OCI-LY1 (cell line): ENCODE data around the gene KCNJ16.

ENCODE experiments used
- H2AFZ ChIP-seq: fragments of 200-600 bp; sonication (generic), shearing (Covaris generic); 2 replicates; pipeline ENCODE4 v1.6.0; 2014; ENCODE audit warnings: antibody characterized with exemption, mild to moderate bottlenecking, low read length
- H3F3A ChIP-seq: fragments of 200-600 bp; sonication (generic), shearing (Covaris generic); 2 replicates; pipeline ENCODE4 v1.6.0; 2014; ENCODE audit warnings: mild to moderate bottlenecking, antibody characterized with exemption, low read length, moderate library complexity; ENCODE audit not compliant: insufficient read depth
- H3K27ac ChIP-seq: fragments of 200-600 bp; sonication (generic); 2 replicates; pipeline ENCODE4 v1.5.1; 2014; ENCODE audit warnings: low read length, mixed run types, mild to moderate bottlenecking, low read depth; ENCODE audit not compliant: poor library complexity, severe bottlenecking
- H3K27me3 ChIP-seq: fragments of 200-600 bp; sonication (generic); 2 replicates; pipeline ENCODE4 v1.6.0; 2014; ENCODE audit warnings: antibody characterized with exemption, mild to moderate bottlenecking, low read length, moderate library complexity; ENCODE audit not compliant: insufficient read depth
- H3K36me3 ChIP-seq: fragments of 200-600 bp; sonication (generic); 2 replicates; pipeline ENCODE4 v1.6.1; 2014; ENCODE audit warnings: mild to moderate bottlenecking, antibody characterized with exemption, low read length, moderate library complexity, mixed read lengths; ENCODE audit not compliant: insufficient read depth
- H3K4me1 ChIP-seq: fragments of 200-600 bp; sonication (generic); 2 replicates; pipeline ENCODE4 v1.5.1; 2014; ENCODE audit warnings: mild to moderate bottlenecking, low read length, moderate library complexity; ENCODE audit not compliant: insufficient read depth, severe bottlenecking
- H3K4me2 ChIP-seq: fragments of 200-600 bp; sonication (generic), shearing (Covaris generic); 2 replicates; pipeline ENCODE4 v1.6.1; 2014; ENCODE audit warnings: low read length
- H3K4me3 ChIP-seq: fragments of 200-600 bp; sonication (generic); 2 replicates; pipeline ENCODE4 v1.5.1; 2014; ENCODE audit warnings: low read length, low read depth, mild to moderate bottlenecking, mixed read lengths; ENCODE audit not compliant: poor library complexity, severe bottlenecking
- H3K79me2 ChIP-seq: fragments of 200-600 bp; shearing (Covaris generic); 2 replicates; pipeline ENCODE4 v1.6.1; 2016; ENCODE audit warnings: mixed run types, low read length, mixed read lengths; ENCODE audit not compliant: insufficient read depth
- H3K9ac ChIP-seq: fragments of 200-600 bp; sonication (generic), shearing (Covaris generic); 2 replicates; pipeline ENCODE4 v1.6.1; 2014; ENCODE audit warnings: mild to moderate bottlenecking, low read length, mixed read lengths
- H3K9me2 ChIP-seq: fragments of 200-600 bp; sonication (generic), shearing (Covaris generic); 2 replicates; pipeline ENCODE4 v1.6.1; 2014; ENCODE audit warnings: low read depth, mild to moderate bottlenecking, low read length, mixed read lengths
- H3K9me3 ChIP-seq: fragments of 200-600 bp; shearing (Covaris generic); 2 replicates; pipeline ENCODE4 v1.6.1; 2014; ENCODE audit warnings: low read length, mixed read lengths
- H4K20me1 ChIP-seq: fragments of 200-600 bp; sonication (generic), shearing (Covaris generic); 2 replicates; pipeline ENCODE4 v1.6.0; 2016; ENCODE audit warnings: mild to moderate bottlenecking, low read length; ENCODE audit not compliant: insufficient read depth
- EZH2 ChIP-seq: fragments of 200-600 bp; sonication (generic), shearing (Covaris generic); IDR thresholded peaks from 2 replicates; pipeline ENCODE4 v1.8.0; 2017; ENCODE audit warnings: borderline replicate concordance, mixed run types, mild to moderate bottlenecking, antibody characterized with exemption, low read length, moderate library complexity, mixed read lengths
- TF ChIP-seq, protein P1 (sequence below): fragments of 200-600 bp; sonication (generic), shearing (Covaris generic); IDR thresholded peaks from 2 replicates; pipeline ENCODE4 v1.5.1; 2017; ENCODE audit warnings: mild to moderate bottlenecking, antibody characterized with exemption, low read length, moderate library complexity, mixed read lengths

Gene KCNJ16

DNA sequence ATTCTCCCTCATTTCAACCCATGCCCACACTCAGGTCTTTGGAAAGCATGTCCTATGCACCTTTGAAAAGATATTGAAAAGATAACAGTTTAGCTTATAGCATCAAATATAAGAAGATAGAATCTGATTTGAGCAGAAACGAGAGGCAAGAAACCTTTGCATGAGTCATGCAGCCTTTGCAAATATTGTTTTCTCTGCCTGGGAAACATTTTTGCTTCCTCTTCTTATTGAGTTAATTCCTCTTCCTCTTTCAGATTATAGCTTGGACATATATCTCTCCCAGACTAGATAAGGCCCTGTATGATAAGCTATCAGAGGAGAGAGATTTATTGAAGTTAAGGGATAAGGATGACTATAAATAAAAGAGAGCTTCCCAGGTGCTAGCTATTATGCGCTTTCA, 48.2 kb downstream of the KCNJ16 start:
- Histone ChIP-seq H2AFZ (no peak overlapping the region), H3K4me3 (no peak overlapping the region), H3K4me1 (peaks cover 59% of the 10 kb centered on the region)

DNA sequence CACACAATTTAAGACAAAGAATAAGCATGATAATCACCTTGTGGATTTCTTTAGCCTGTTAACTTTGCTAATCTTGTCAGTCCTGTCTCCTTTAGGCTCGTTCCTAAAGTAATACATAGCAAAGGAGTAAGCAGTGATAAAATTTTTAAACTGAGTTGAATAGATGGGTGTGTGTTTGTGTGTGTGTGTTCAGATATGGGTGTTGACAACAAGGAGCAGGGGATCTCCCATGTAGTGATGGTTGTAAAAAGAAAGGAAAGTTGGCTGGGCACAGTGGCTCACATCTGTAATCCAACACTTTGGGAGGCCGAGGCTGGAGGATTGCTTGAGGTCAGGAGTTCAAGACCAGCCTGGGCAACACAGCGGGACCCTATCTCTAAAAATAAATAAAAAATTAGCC, 49.7 kb downstream of the KCNJ16 start:
- no peak overlapping the region for H3K4me2 ChIP-seq
- no peak overlapping the region for H3K4me3 ChIP-seq
- H3K79me2 ChIP-seq, result no peaks in the 10 kb centered on the region

More for the DNA sequence above, 48.2 kb downstream of the KCNJ16 start:
- H3K36me3 ChIP-seq, result peaks cover 11% of the 10 kb centered on the region; the same call in 1 of the 2 replicates
- no peak overlapping the region for H3K9ac ChIP-seq
- H3K9me2 ChIP-seq, result no peaks in the 10 kb centered on the region
- no peak overlapping the region; the same call in 1 of the 2 replicates for H3K4me2 ChIP-seq
- H3K27ac ChIP-seq, result peak overlapping the region; percentile 4
- TF ChIP-seq, protein P1, sequence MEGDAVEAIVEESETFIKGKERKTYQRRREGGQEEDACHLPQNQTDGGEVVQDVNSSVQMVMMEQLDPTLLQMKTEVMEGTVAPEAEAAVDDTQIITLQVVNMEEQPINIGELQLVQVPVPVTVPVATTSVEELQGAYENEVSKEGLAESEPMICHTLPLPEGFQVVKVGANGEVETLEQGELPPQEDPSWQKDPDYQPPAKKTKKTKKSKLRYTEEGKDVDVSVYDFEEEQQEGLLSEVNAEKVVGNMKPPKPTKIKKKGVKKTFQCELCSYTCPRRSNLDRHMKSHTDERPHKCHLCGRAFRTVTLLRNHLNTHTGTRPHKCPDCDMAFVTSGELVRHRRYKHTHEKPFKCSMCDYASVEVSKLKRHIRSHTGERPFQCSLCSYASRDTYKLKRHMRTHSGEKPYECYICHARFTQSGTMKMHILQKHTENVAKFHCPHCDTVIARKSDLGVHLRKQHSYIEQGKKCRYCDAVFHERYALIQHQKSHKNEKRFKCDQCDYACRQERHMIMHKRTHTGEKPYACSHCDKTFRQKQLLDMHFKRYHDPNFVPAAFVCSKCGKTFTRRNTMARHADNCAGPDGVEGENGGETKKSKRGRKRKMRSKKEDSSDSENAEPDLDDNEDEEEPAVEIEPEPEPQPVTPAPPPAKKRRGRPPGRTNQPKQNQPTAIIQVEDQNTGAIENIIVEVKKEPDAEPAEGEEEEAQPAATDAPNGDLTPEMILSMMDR, result no peak
- TF ChIP-seq EZH2, result no peak
- H3F3A ChIP-seq, result no peaks in the 10 kb centered on the region
- H3K9me3 ChIP-seq, result no peaks in the 10 kb centered on the region
- no peaks in the 10 kb centered on the region for H3K27me3 ChIP-seq
- no peaks in the 10 kb centered on the region for H4K20me1 ChIP-seq
- H3K79me2 ChIP-seq, result no peaks in the 10 kb centered on the region

DNA sequence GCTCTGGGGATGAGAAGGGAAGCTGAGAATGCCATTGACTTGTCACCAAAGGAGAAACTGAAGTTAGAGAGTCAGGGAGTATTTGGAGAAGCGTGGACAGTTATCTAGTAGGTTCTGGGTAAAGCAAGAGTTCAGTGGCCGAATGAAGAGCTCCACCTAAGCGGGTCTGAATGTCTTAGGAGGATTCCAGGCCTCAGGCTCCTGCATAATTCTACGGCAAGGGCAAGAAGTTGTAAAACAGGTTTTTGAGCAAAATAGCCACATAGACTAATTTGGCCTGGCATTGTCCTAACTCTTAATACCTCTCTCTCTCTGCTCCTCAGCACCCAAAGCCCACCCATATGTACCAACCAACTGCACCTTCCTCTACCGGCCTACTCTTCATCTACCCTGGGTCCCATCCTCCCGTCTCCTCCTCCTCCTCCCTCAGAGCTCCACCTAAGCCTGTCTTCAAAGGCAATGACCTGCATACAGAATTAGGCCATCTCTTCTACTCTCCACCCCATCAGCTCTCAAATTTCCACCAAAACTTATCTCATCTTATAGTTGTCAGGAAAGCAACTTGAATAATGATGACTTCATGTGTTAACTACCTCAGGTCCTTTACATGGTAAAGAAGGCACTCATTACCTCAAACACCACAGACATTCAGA, 52.3 kb downstream of the KCNJ16 start:
- Histone ChIP-seq H3K9me3 (peaks cover 2% of the 10 kb centered on the region; the same call in 1 of the 2 replicates), H3F3A (no peaks in the 10 kb centered on the region), H3K27ac (no peak overlapping the region), H3K4me2 (no peak overlapping the region), H3K79me2 (no peaks in the 10 kb centered on the region), H3K4me1 (peaks cover 24% of the 10 kb centered on the region), H3K4me3 (no peak overlapping the region), H3K9me2 (no peaks in the 10 kb centered on the region), H3K9ac (no peak overlapping the region), H4K20me1 (no peaks in the 10 kb centered on the region), H3K36me3 (peaks cover 23% of the 10 kb centered on the region), H2AFZ (no peak overlapping the region), H3K27me3 (no peaks in the 10 kb centered on the region)
- TF ChIP-seq, protein P1, result no peak
- TF ChIP-seq EZH2, result no peak

More for the DNA sequence above, 49.7 kb downstream of the KCNJ16 start:
- no peaks in the 10 kb centered on the region for H3K9me3 ChIP-seq
- peaks cover 50% of the 10 kb centered on the region for H3K4me1 ChIP-seq
- no peaks in the 10 kb centered on the region for H3K27me3 ChIP-seq
- no peak overlapping the region for H3K27ac ChIP-seq
- no peak overlapping the region for H2AFZ ChIP-seq
- no peaks in the 10 kb centered on the region for H3F3A ChIP-seq
- no peak overlapping the region for H3K9ac ChIP-seq
- peaks cover 11% of the 10 kb centered on the region; the same call in 1 of the 2 replicates for H3K36me3 ChIP-seq
- H4K20me1 ChIP-seq, result no peaks in the 10 kb centered on the region
- H3K9me2 ChIP-seq, result no peaks in the 10 kb centered on the region
- TF ChIP-seq EZH2, result no peak
- TF ChIP-seq, protein P1, result no peak
